GM19035 (cell line): ENCODE data around the gene NR2C1.
"Not testable (repeated sequence)": the region's sequence is repeated elsewhere in the genome, so short reads cannot be mapped to it uniquely, and the experiment has no call there.

Experiments used
- ATAC-seq: cut with Tn5 transposase; IDR thresholded peaks from one replicate; pipeline ENCODE4 v1.9.1; 2021; ENCODE audit not compliant: unreplicated experiment

Gene NR2C1

GRCh38 chr12:95003213-95003920, 70.1 kb downstream of the NR2C1 start, which contains the start of gene NDUFA12:
TSS of gene NDUFA12 (minus strand) at chr12:95003697. CDS start at chr12:95003680, 17 bp downstream.
- ATAC-seq, result peak; percentile 99

DNA sequence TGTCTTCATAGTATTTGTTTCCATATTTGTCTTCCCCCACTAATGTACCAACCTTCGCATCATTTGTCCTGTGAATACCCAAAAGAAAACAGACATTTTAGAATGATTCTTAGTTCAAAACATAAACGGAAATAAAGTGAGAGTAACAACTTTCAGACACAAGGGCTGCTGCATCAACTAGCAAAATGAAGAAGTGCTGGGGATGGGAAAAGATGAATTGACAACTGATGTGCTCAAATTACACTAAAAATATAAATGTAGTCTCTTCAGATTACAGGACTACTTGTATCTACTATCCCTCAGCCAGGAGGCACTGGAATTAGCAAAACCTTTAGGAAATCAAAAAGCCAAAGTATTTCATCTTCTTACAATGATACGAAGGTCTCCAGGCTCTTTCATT, 70.7 kb downstream of the NR2C1 start:
- ATAC-seq, result no peak

DNA sequence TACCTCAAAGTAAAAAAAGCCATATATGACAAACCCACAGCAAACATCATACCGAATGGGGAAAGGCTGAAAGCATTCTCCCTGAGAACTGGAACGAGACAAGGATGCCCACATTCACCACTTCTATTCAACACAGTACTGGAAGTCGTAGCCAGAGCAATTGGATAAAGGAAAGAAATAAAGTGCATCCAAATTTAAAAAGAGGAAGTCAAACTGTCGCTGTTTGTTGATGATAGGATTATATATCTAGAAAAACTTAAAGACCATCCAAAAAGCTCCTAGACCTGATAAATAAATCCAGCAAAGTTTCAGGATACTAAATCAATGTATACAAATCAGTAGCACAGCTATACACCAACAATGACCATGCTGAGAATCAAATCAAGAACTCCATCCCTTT, 75.1 kb downstream of the NR2C1 start:
- no peak for ATAC-seq

- no peak for ATAC-seq
Observed at GRCh38 chr12:94997726-94998125, 75.7 kb downstream of the NR2C1 start.

- no peak for ATAC-seq
Observed at GRCh38 chr12:94997061-94997460, 76.4 kb downstream of the NR2C1 start.

GRCh38 chr12:94994312-94994711, 79.1 kb downstream of the NR2C1 start:
- no peak for ATAC-seq

- ATAC-seq, result not testable (repeated sequence)
Observed at GRCh38 chr12:94993855-94994254, 79.6 kb downstream of the NR2C1 start.

GRCh38 chr12:94990222-94990621, 83.2 kb downstream of the NR2C1 start:
- no peak for ATAC-seq

DNA sequence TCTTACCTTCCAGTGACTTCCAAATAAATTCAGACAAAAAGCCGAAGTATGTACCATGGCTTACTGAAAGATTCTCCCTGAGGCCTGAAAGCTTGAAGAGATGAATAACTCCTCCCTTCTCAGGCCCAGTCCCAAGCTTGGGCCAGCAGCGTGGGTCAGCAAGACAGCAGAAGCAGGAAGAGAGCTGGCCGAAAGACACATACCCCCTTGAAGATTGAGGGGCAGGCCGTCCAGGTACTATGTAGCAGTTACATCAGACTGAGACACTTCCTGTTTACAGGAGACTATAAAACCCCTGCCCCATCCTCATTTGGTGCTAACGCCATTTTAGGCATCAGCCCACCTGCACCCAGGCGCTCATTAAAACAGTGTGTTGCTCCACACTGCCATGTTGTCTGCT, 84.9 kb downstream of the NR2C1 start:
- no peak for ATAC-seq

DNA sequence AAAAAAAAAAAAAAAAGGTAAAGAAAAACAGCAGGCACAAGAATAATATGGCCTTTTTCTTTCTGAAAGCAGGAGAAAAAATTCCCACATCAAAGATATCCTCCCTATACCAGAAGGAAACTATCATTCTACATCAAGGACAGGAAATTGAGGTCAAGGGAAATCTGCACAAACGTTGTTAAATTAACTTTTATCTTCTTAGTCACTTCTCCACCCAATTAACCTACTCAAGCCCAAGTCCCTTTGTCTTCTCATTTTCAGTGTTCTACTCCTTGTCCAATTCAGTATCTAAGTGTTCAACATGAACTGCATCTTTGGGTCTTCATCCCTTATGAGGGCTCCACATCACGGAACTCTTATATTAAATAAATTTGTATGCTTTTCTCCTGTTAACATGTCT, 85.6 kb downstream of the NR2C1 start:
- ATAC-seq, result no peak

DNA sequence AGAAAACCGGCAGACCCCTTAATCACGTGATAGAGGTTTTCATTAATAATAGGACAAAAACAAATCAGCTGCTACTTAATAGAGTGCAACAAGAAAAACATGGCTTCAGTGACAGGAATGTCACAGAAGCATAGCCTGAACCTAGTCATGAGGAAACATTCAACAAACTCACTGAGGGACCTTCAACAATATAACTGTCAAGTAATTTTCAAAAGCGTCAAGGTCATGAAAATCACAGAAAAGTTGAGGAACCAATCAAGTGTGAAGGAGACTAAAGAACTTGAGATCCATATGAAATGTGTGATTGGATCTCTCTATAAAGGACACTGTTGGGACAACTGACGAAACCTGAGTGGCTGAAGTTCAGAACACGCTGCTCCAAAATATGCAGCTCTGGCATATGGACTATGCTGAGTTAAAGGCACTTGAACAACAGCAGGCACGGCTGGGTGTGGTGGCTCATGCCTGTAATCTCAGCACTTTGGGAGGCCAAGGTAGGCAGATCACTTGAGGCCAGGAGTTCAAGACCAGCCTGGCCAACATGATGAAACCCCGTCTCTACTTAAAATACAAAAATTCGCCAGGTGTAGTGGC, 86.2 kb downstream of the NR2C1 start:
- no peak for ATAC-seq

GRCh38 chr12:94985099-94985498, 88.3 kb downstream of the NR2C1 start:
- ATAC-seq, result not testable (repeated sequence)

- no peak for ATAC-seq
Observed at GRCh38 chr12:94983321-94983720, 90.1 kb downstream of the NR2C1 start.

DNA sequence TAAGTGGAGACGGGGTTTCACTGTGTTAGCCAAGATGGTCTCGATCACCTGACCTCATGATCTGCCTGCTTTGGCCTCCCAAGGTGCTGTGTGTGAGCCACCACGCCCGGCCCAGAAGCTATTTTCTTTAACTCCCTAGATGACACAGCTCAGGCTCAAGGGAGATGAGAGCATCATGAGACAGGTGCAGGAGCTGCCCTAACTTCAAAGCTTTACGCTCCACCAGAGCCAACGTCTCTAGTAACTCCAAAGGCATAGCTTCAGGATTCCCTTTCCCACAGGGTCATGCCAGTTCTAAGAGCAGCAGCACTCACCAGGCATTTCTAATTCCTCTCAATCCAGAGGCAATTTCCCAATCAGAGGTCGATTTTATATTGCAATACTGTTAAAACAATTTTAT, 91.0 kb downstream of the NR2C1 start:
- no peak for ATAC-seq

- ATAC-seq, result no peak
Observed at GRCh38 chr12:94980577-94980976, 92.8 kb downstream of the NR2C1 start.

GRCh38 chr12:94979941-94980340, 93.5 kb downstream of the NR2C1 start:
- ATAC-seq, result no peak

DNA sequence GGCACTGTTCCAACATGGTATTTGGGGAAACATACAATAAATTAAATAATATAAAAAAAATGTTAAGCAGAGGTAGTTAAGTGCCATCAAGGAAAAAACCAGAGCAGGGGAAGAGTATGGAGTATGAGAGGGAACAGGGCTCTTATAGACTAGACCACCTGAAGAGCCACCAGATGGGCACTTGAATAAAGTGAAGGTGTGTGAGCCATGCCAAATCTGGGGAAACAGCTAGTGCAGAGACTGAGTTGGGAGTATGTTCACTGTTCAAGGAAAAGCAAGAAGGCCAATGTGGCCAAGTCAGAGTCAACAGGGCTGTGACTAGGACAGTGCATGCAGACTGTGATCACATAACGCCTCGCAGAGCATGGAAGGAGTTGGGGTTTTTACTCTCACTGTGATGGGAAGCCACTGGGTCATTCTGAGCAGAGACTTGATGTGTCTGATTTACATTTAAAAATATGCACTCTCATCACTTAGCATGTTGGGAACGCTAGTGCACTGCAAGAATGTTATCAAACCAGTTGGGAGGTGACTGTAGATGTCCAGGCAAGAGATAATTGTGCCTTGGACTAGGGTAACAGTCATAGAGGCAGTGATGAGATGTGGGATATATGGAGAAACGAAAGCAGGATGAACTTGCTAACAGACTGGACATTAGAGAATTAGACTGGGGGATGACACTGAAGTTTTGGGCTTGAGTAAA, 95.5 kb downstream of the NR2C1 start:
- no peak for ATAC-seq

GRCh38 chr12:94973221-94973620, 100.2 kb downstream of the NR2C1 start:
- ATAC-seq, result no peak

DNA sequence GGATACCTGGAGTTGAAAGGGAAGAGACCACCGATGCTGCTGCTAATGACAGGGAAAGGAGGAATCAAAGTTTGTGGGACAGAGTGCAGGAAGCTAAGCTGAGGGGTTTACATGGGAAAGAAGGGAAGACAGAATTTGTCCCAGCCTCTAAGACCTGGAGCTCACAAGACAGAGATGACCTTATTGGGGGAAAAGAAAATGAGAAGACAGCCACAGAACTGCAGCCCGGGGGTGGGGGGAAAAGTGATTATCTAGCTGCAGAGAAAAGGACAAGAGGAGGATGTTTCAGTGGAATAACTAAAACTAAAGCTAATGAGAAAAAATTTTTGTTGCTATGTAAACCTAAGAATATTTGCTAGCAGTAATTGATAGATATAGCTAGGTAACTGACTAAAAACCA, 100.6 kb downstream of the NR2C1 start:
- ATAC-seq, result no peak

- ATAC-seq, result no peak
Observed at GRCh38 chr12:94971923-94972322, 101.5 kb downstream of the NR2C1 start.

- ATAC-seq, result no peak
Observed at GRCh38 chr12:94970560-94970959, 102.9 kb downstream of the NR2C1 start.
